ENCODE data around the gene AKAP13. TPM values are rescaled to one million over a fixed set of nuclear protein-coding genes. Genes with fewer than 3 reads are reported as not detected.

AKAP13 gene
- total RNA-seq, 2 donors from 2014 or later, result 151 to 159 TPM

- intact Hi-C loops (cut with DNase I, micrococcal nuclease), result no loop called here
- DNase-seq, result no peak
- no peak for ATAC-seq
These were observed 292.1 kb downstream of the AKAP13 start for GRCh38 chr15:85672332-85673084.

GRCh38 chr15:85673326-85673725 is 292.9 kb downstream of the AKAP13 start:
- intact Hi-C loops (cut with DNase I, micrococcal nuclease), result no loop called here
- DNase-seq, result no peak
- ATAC-seq, result no peak

GRCh38 chr15:85676342-85677098 is 296.1 kb downstream of the AKAP13 start:
- intact Hi-C loops (cut with DNase I, micrococcal nuclease), result no loop called here
- no peak for ATAC-seq
- no peak for DNase-seq

GRCh38 chr15:85679231-85679630 is 298.8 kb downstream of the AKAP13 start:
- no peak for DNase-seq
- ATAC-seq, result no peak
- intact Hi-C loops (cut with DNase I, micrococcal nuclease), result no loop called here

GRCh38 chr15:85681386-85681785 is 301.0 kb downstream of the AKAP13 start:
- intact Hi-C loops (cut with DNase I, micrococcal nuclease), result no loop called here
- ATAC-seq (no peak), DNase-seq (no peak)

- intact Hi-C loops (cut with DNase I, micrococcal nuclease), result no loop called here
- no peak for DNase-seq
- no peak for ATAC-seq
These were observed 303.8 kb downstream of the AKAP13 start for GRCh38 chr15:85684174-85684710.

- no peak for ATAC-seq
These were observed 305.0 kb downstream of the AKAP13 start for GRCh38 chr15:85685356-85685755.

GRCh38 chr15:85687329-85687728 is 306.9 kb downstream of the AKAP13 start:
- intact Hi-C loops (cut with DNase I, micrococcal nuclease), result no loop called here
- no peak for DNase-seq
- no peak for ATAC-seq

More at GRCh38 chr15:85685356-85685755, 305.0 kb downstream of the AKAP13 start:
- DNase-seq, result no peak
- intact Hi-C loops (cut with DNase I, micrococcal nuclease), result no loop called here

GRCh38 chr15:85688711-85689110 is 308.3 kb downstream of the AKAP13 start:
- intact Hi-C loops (cut with DNase I, micrococcal nuclease), result no loop called here
- no peak for ATAC-seq

GRCh38 chr15:85689729-85690128 is 309.3 kb downstream of the AKAP13 start:
- ATAC-seq, result peak; percentile 48
- intact Hi-C loops (cut with DNase I, micrococcal nuclease), result no loop called here
- peak; percentile 41 to 46 for DNase-seq

More at GRCh38 chr15:85688711-85689110, 308.3 kb downstream of the AKAP13 start:
- no peak for DNase-seq

GRCh38 chr15:85690561-85691231 is 310.3 kb downstream of the AKAP13 start:
- peak; percentile 28 for ATAC-seq
- DNase-seq, result no peak

GRCh38 chr15:85691350-85692240 is 311.2 kb downstream of the AKAP13 start:
- ATAC-seq (peak; percentile 14), DNase-seq (peak; percentile 30 to 42)
- intact Hi-C loops (cut with DNase I, micrococcal nuclease), result no loop called here

More at GRCh38 chr15:85690561-85691231, 310.3 kb downstream of the AKAP13 start:
- intact Hi-C loops (cut with DNase I, micrococcal nuclease), result no loop called here

GRCh38 chr15:85692321-85692720 is 311.9 kb downstream of the AKAP13 start:
- DNase-seq (no peak), ATAC-seq (no peak)
- intact Hi-C loops (cut with DNase I, micrococcal nuclease), result no loop called here

GRCh38 chr15:85692873-85693272 is 312.5 kb downstream of the AKAP13 start:
- no peak for DNase-seq
- peak; percentile 31 for ATAC-seq
- intact Hi-C loops (cut with DNase I, micrococcal nuclease), result no loop called here

GRCh38 chr15:85693277-85693676 is 312.9 kb downstream of the AKAP13 start:
- DNase-seq (no peak), ATAC-seq (no peak)
- intact Hi-C loops (cut with DNase I, micrococcal nuclease), result no loop called here

- DNase-seq (no peak), ATAC-seq (no peak)
- intact Hi-C loops (cut with DNase I, micrococcal nuclease), result no loop called here
These were observed 313.7 kb downstream of the AKAP13 start for GRCh38 chr15:85694091-85694490.

GRCh38 chr15:85700767-85701166 is 320.4 kb downstream of the AKAP13 start:
- no peak for DNase-seq
- ATAC-seq, result no peak
- intact Hi-C loops (cut with DNase I, micrococcal nuclease), result no loop called here

- intact Hi-C loops (cut with DNase I, micrococcal nuclease), result no loop called here
- ATAC-seq, result no peak
- DNase-seq, result no peak
These were observed 322.1 kb downstream of the AKAP13 start for GRCh38 chr15:85702321-85703101.
